ENCODE data around the gene PAQR5. TPM values are rescaled to one million over a fixed set of nuclear protein-coding genes. Genes with fewer than 3 reads are reported as not detected.
"Not testable (repeated sequence)": the region's sequence is repeated elsewhere in the genome, so short reads cannot be mapped to it uniquely, and the experiment has no call there.

The PAQR5 gene
- total RNA-seq, 2 experiments from 2014 or later: 0.14 TPM; not detected in 1

- Mint-ChIP-seq H3K4me3 (no peak overlapping the region), H3K27ac (no peak overlapping the region), H3K27me3 (no peaks in the 10 kb centered on the region), H3K4me1 (ENCODE audit: low read depth) (no peaks in the 10 kb centered on the region), H3K9me3 (no peaks in the 10 kb centered on the region), H3K36me3 (ENCODE audit: low read depth) (no peaks in the 10 kb centered on the region)
- POLR2A ChIA-PET: no interaction called here
- CTCF ChIA-PET: no interaction called here
- ATAC-seq (no peak), DNase-seq (no peak)
- intact Hi-C loops (cut with micrococcal nuclease): no loop called here
- no peak for TF ChIP-seq CTCF (IDR thresholded peaks at IDR 0.05)
These were observed 10.0 kb upstream of the PAQR5 start for GRCh38 chr15:69288531-69289341.

GRCh38 chr15:69289342-69290146 lies 9.2 kb upstream of the PAQR5 start:
- Mint-ChIP-seq H3K27me3 (no peaks in the 10 kb centered on the region), H3K36me3 (ENCODE audit: low read depth) (no peaks in the 10 kb centered on the region), H3K4me1 (ENCODE audit: low read depth) (no peaks in the 10 kb centered on the region), H3K27ac (no peak overlapping the region), H3K9me3 (no peaks in the 10 kb centered on the region), H3K4me3 (no peak overlapping the region)
- DNase-seq (no peak), ATAC-seq (no peak)
- ChIA-PET CTCF (no interaction called here), POLR2A (no interaction called here)
- intact Hi-C loops (cut with micrococcal nuclease): no loop called here
- TF ChIP-seq CTCF (IDR thresholded peaks at IDR 0.05): no peak

DNA sequence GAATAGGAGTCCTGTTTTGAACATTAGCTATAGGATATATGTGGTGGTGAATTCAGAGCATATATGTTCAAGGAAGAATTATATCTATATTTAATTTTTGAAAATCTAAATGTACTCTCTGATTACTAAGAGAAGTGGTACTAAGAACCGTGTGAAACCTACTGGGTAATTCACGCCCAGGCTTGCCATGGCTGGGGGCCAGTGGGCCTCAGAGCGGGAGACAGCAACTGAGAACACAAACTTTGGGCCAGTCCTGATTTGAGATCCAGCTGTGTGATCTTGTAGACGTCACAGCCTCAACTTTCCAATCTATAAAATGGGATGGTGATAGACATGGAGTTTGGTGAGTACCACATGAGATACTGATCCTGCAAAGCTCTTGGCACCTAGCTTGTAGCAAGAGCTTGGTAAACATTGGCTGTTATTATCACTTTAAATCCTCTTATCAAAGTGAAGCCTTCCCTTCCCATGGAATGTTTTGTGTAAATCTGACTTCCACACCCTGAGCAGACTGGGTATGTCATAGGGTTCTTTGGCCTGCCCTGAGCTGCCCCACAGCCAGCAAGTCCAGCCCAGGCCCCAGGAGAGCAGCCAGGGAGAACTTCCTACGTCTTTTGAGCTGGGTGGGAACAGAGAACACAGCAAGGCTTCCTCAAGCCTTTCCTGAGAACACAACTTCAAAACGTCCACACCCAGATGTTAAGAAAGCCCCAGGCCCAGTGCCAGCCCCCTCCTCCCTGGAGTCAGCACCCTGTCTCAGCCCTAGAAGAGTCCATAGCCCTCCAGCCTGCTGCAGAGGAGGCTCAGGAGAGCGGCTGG lies 8.2 kb upstream of the PAQR5 start:
- intact Hi-C loops (cut with micrococcal nuclease): no loop called here
- DNase-seq (no peak), ATAC-seq (no peak)
- no peak overlapping the region for H3K4me3 Mint-ChIP-seq
- no peak overlapping the region for H3K27ac Mint-ChIP-seq
- no peaks in the 10 kb centered on the region for H3K27me3 Mint-ChIP-seq
- no peaks in the 10 kb centered on the region for H3K9me3 Mint-ChIP-seq
- H3K36me3 Mint-ChIP-seq (ENCODE audit: low read depth): no peaks in the 10 kb centered on the region
- ChIA-PET POLR2A (no interaction called here), CTCF (no interaction called here)
- H3K4me1 Mint-ChIP-seq (ENCODE audit: low read depth): no peaks in the 10 kb centered on the region
- TF ChIP-seq CTCF (IDR thresholded peaks at IDR 0.05): no peak

- H3K27ac Mint-ChIP-seq; POLR2A ChIA-PET; ATAC-seq; CTCF ChIA-PET; H3K36me3 Mint-ChIP-seq (ENCODE audit: low read depth); DNase-seq; H3K4me1 Mint-ChIP-seq (ENCODE audit: low read depth); intact Hi-C loops (cut with micrococcal nuclease); H3K4me3 Mint-ChIP-seq; H3K27me3 Mint-ChIP-seq; H3K9me3 Mint-ChIP-seq: not testable (repeated sequence)
These were observed 7.1 kb upstream of the PAQR5 start for GRCh38 chr15:69291651-69292050.

DNA sequence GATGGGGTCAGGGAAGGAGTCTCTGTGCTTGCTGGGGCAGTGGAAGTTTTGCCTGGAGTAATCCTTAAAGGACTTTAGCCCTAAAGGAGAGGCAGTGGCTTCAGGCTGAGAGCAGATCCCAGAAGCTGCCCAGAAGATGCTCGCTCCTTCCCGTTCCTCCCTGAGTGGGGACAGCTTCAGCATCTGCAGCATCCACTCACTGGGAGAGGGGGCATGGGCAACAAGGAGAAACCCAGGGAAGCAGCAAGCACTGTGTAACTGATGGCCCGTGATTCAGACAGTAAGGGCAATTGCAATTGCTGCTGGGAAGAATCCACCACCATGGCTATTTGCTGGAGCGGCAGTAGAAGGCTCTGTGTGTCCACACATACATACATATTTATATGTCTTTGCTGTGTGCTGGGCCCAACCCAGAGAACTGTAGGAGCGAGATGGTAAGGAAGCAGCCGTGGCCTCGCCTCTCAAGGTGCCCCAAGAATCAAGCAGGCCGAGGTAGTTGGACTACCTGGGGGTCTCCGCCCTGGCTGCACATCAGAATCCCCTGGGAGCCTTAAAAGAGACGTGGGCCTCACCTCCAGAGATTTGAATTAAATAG lies 5.8 kb upstream of the PAQR5 start:
- ATAC-seq: no peak
- CTCF ChIA-PET: interaction anchor here (0.7 kb wide), 1 partner anchor 101 kb away, joined by 3 read pairs; no protein-coding TSS in a partner anchor
- H3K4me1 Mint-ChIP-seq (ENCODE audit: low read depth): no peaks in the 10 kb centered on the region

More for the DNA sequence above, 5.8 kb upstream of the PAQR5 start:
- Mint-ChIP-seq H3K27ac (no peak overlapping the region), H3K36me3 (ENCODE audit: low read depth) (no peaks in the 10 kb centered on the region), H3K9me3 (no peaks in the 10 kb centered on the region), H3K4me3 (no peak overlapping the region), H3K27me3 (peaks cover 14% of the 10 kb centered on the region)
- DNase-seq: no peak
- intact Hi-C loops (cut with micrococcal nuclease): no loop called here
- TF ChIP-seq CTCF (IDR thresholded peaks at IDR 0.05): no peak
- POLR2A ChIA-PET: interaction anchor here (0.9 kb wide), 1 partner anchor 16 kb away, joined by 3 read pairs; no protein-coding TSS in a partner anchor

Data from activated CD8-positive, alpha-beta T cell treated with anti-CD3 and anti-CD28 coated beads for 36 hours (primary cell).